ENCODE results near the gene AGFG2. TPM values are rescaled to one million over a fixed set of nuclear protein-coding genes. Genes with fewer than 3 reads are reported as not detected.

Gene AGFG2
- total and polyA plus RNA-seq, 2 of the 13 experiments (the other 11 are each of a cell fraction or from before 2014, with no cell fraction given), result 125 to 132 TPM

GRCh38 chr7:100586266-100587025 lies 47.4 kb downstream of the AGFG2 start, which contains the start of gene FBXO24 (continued):
- TF ChIP-seq ZFP36L1 (CRISPR knock-in tag; IDR thresholded peaks at IDR 0.05) (no peak), PATZ1 (CRISPR knock-in tag; IDR thresholded peaks at IDR 0.05) (no peak), ISL2 (CRISPR knock-in tag; IDR thresholded peaks at IDR 0.05) (peak; percentile 19), ZNF225 (CRISPR knock-in tag; IDR thresholded peaks at IDR 0.05) (no peak), ZNF720 (CRISPR knock-in tag; IDR thresholded peaks at IDR 0.05) (no peak), ZNF552 (CRISPR knock-in tag; IDR thresholded peaks at IDR 0.05; ENCODE audit: borderline replicate concordance) (no peak), ZFP82 (CRISPR knock-in tag; IDR thresholded peaks at IDR 0.05; ENCODE audit: borderline replicate concordance) (no peak), PRPF4 (IDR thresholded peaks at IDR 0.05; ENCODE audit: low read depth, low read length, poor library complexity, severe bottlenecking) (no peak), ZNF605 (CRISPR knock-in tag; IDR thresholded peaks at IDR 0.05) (0 out of 2 replicates have a peak, but pooled peaks have one; percentile 28), ZBTB7B (CRISPR knock-in tag; IDR thresholded peaks at IDR 0.05) (no peak; the same call in 1 of the 2 replicates), PRDM15 (CRISPR knock-in tag; IDR thresholded peaks at IDR 0.05) (no peak), SP5 (CRISPR knock-in tag; IDR thresholded peaks at IDR 0.05; ENCODE audit: borderline replicate concordance, low read depth) (0 out of 2 replicates have a peak, but pooled peaks have one; percentile 6), ZNF614 (CRISPR knock-in tag; IDR thresholded peaks at IDR 0.05; ENCODE audit: borderline replicate concordance) (no peak)
- TF ChIP-seq, protein P1, sequence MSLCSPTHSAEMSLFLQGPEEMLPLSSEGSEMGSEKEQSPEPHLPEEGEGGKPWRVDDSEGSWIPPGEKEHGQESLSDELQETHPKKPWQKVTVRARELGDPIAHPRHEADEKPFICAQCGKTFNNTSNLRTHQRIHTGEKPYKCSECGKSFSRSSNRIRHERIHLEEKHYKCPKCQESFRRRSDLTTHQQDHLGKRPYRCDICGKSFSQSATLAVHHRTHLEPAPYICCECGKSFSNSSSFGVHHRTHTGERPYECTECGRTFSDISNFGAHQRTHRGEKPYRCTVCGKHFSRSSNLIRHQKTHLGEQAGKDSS (CRISPR knock-in tag; IDR thresholded peaks at IDR 0.05; ENCODE audit: borderline replicate concordance, low read depth), result no peak
- TF ChIP-seq, protein P2, sequence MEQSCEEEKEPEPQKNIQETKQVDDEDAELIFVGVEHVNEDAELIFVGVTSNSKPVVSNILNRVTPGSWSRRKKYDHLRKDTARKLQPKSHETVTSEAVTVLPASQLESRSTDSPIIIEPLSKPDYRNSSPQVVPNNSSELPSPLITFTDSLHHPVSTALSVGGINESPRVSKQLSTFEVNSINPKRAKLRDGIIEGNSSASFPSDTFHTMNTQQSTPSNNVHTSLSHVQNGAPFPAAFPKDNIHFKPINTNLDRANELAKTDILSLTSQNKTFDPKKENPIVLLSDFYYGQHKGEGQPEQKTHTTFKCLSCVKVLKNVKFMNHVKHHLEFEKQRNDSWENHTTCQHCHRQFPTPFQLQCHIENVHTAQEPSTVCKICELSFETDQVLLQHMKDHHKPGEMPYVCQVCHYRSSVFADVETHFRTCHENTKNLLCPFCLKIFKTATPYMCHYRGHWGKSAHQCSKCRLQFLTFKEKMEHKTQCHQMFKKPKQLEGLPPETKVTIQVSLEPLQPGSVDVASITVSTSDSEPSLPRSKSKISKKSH (CRISPR knock-in tag; IDR thresholded peaks at IDR 0.05; ENCODE audit: borderline replicate concordance), result peak; percentile 23; the same call in 1 of the 2 replicates
- TF ChIP-seq, protein P3, sequence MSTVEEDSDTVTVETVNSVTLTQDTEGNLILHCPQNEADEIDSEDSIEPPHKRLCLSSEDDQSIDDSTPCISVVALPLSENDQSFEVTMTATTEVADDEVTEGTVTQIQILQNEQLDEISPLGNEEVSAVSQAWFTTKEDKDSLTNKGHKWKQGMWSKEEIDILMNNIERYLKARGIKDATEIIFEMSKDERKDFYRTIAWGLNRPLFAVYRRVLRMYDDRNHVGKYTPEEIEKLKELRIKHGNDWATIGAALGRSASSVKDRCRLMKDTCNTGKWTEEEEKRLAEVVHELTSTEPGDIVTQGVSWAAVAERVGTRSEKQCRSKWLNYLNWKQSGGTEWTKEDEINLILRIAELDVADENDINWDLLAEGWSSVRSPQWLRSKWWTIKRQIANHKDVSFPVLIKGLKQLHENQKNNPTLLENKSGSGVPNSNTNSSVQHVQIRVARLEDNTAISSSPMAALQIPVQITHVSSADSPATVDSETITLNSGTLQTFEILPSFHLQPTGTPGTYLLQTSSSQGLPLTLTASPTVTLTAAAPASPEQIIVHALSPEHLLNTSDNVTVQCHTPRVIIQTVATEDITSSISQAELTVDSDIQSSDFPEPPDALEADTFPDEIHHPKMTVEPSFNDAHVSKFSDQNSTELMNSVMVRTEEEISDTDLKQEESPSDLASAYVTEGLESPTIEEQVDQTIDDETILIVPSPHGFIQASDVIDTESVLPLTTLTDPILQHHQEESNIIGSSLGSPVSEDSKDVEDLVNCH (CRISPR knock-in tag; IDR thresholded peaks at IDR 0.05), result no peak
